HepG2 (cell line): Measurements from ENCODE around the gene ASH1L. TPM values are rescaled to one million over a fixed set of nuclear protein-coding genes. Genes with fewer than 3 reads are reported as not detected.

Experiments
- AGO1 ChIP-seq: fragments of 200-400 bp; formaldehyde crosslinking; IDR thresholded peaks from 2 replicates; pipeline ENCODE4 v1.6.1; 2017; ENCODE audit warnings: mild to moderate bottlenecking, low read depth, low read length, moderate library complexity; ENCODE audit not compliant: poor library complexity, severe bottlenecking
- BATF2 ChIP-seq: sonication (generic); formaldehyde crosslinking; IDR thresholded peaks from 2 replicates; pipeline ENCODE4 v1.8.0; 2022; ENCODE audit warnings: mild to moderate bottlenecking, missing genetic modification reagents, moderate library complexity
- HDAC1 ChIP-seq: sonication (generic); formaldehyde crosslinking; IDR thresholded peaks from 2 replicates; pipeline ENCODE4 v1.5.1; 2020; ENCODE audit warnings: mild to moderate bottlenecking, missing genetic modification reagents
- IKZF1 ChIP-seq: fragments of 450-650 bp; IDR thresholded peaks from 2 replicates; pipeline ENCODE4 v1.7.1; 2016
- JDP2 ChIP-seq: sonication (generic); formaldehyde crosslinking; IDR thresholded peaks from 2 replicates; pipeline ENCODE4 v1.8.1; 2022; ENCODE audit warnings: missing genetic modification reagents, borderline replicate concordance
- MED8 ChIP-seq: sonication (generic); formaldehyde crosslinking; IDR thresholded peaks from 2 replicates; pipeline ENCODE4 v1.8.1; 2023; ENCODE audit warnings: mild to moderate bottlenecking, missing genetic modification reagents; ENCODE audit not compliant: insufficient replicate concordance
- MLXIP ChIP-seq: sonication (generic); formaldehyde crosslinking; IDR thresholded peaks from 2 replicates; pipeline ENCODE4 v1.9.0; 2021; ENCODE audit warnings: missing genetic modification reagents, borderline replicate concordance
- MXI1 ChIP-seq: IDR thresholded peaks from 3 replicates; pipeline ENCODE4 v1.6.1; 2012; ENCODE audit warnings: low read depth, low read length, inconsistent platforms, borderline replicate concordance
- PHF20 ChIP-seq: sonication (generic); formaldehyde crosslinking; IDR thresholded peaks from 2 replicates; pipeline ENCODE4 v1.5.0; 2020; ENCODE audit warnings: mild to moderate bottlenecking, missing genetic modification reagents
- RFX1 ChIP-seq: fragments of 450-650 bp; IDR thresholded peaks from 2 replicates; pipeline ENCODE4 v1.6.1; 2017
- SRY ChIP-seq: sonication (generic); formaldehyde crosslinking; IDR thresholded peaks from 2 replicates; pipeline ENCODE4 v1.8.0; 2022; ENCODE audit warnings: mild to moderate bottlenecking, missing genetic modification reagents
- TBX2 ChIP-seq: sonication (generic); formaldehyde crosslinking; IDR thresholded peaks from 2 replicates; pipeline ENCODE4 v1.5.0; 2020; ENCODE audit warnings: missing genetic modification reagents, mild to moderate bottlenecking, borderline replicate concordance
- TEF ChIP-seq: sonication (generic); formaldehyde crosslinking; IDR thresholded peaks from 2 replicates; pipeline ENCODE4 v1.5.0; 2020; ENCODE audit warnings: missing genetic modification reagents
- ZBTB7B ChIP-seq: sonication (generic); formaldehyde crosslinking; IDR thresholded peaks from 2 replicates; pipeline ENCODE4 v1.4.0; 2020; ENCODE audit warnings: missing genetic modification reagents
- ZFP90 ChIP-seq: sonication (generic); formaldehyde crosslinking; IDR thresholded peaks from 2 replicates; pipeline ENCODE4 v1.8.0; 2022; ENCODE audit warnings: missing genetic modification reagents, mild to moderate bottlenecking, inconsistent platforms, borderline replicate concordance
- ZFX ChIP-seq: sonication (generic); formaldehyde crosslinking; IDR thresholded peaks from 2 replicates; pipeline ENCODE4 v1.4.0; 2020; ENCODE audit warnings: mild to moderate bottlenecking, low read depth, missing genetic modification reagents, moderate library complexity
- ZNF414 ChIP-seq: sonication (generic); formaldehyde crosslinking; IDR thresholded peaks from 2 replicates; pipeline ENCODE4 v1.5.0; 2020; ENCODE audit warnings: missing genetic modification reagents
- ZNF609 ChIP-seq: sonication (generic); formaldehyde crosslinking; IDR thresholded peaks from 2 replicates; pipeline ENCODE4 v1.4.0; 2020; ENCODE audit warnings: mild to moderate bottlenecking, missing genetic modification reagents, borderline replicate concordance
- ZNF703 ChIP-seq: sonication (generic); formaldehyde crosslinking; IDR thresholded peaks from 2 replicates; pipeline ENCODE4 v1.5.1; 2020; ENCODE audit warnings: missing genetic modification reagents, mild to moderate bottlenecking, moderate library complexity, borderline replicate concordance
- ZNF850 ChIP-seq: sonication (generic); formaldehyde crosslinking; conservative IDR thresholded peaks from 2 replicates; pipeline ENCODE4 v1.9.0; 2021; ENCODE audit warnings: mild to moderate bottlenecking, missing genetic modification reagents
- polyA plus RNA-seq, 8 experiments: library from polyadenylated mRNA; depleted of rRNA in 3 of 8; stranded (reverse) in 7 of 8; unstranded in 1 of 8; fragments of >200 nt; fragmentation: Illumina TruSeq in 4 of 8; extraction: Trizol in 4 of 8; gene quantifications; 2 replicates each; pipeline versions ENCODE4 v1.2.1 to v1.2.3, GENCODE V29; 2011 to 2016; ENCODE audit warnings: low read depth in 4 of 8, missing spikeins in 1 of 8, mixed read lengths in 1 of 8; ENCODE audit not compliant: insufficient read depth in 1 of 8
- total RNA-seq, 5 experiments: library from RNA; depleted of rRNA; stranded (reverse); fragments of >200 nt; fragmentation: Illumina TruSeq; extraction: Trizol; gene quantifications; 2 replicates each; pipeline ENCODE4 v1.2.3, GENCODE V29; 2016; ENCODE audit warnings: low read depth in 1 of 5

The ASH1L gene
- total and polyA plus RNA-seq, 2 of the 13 experiments (the other 11 are each of a cell fraction or from before 2014, with no cell fraction given), result 10.2 to 15.3 TPM

- TF ChIP-seq ZNF609 (CRISPR knock-in tag) (no peak), IKZF1 (no peak), ZNF703 (CRISPR knock-in tag) (no peak), TBX2 (CRISPR knock-in tag) (no peak), HDAC1 (CRISPR knock-in tag) (peak; percentile 64), AGO1 (no peak), MLXIP (no peak), TEF (CRISPR knock-in tag) (no peak), SRY (CRISPR knock-in tag) (no peak), ZNF850 (CRISPR knock-in tag) (no peak), MXI1 (0 out of 3 replicates have a peak, but pooled peaks have one; percentile 23), MED8 (CRISPR knock-in tag) (peak; percentile 21), RFX1 (no peak), ZFX (CRISPR knock-in tag) (peak; percentile 62), PHF20 (CRISPR knock-in tag) (peak; percentile 37; the same call in 1 of the 2 replicates), ZBTB7B (CRISPR knock-in tag) (no peak), ZNF414 (CRISPR knock-in tag) (no peak), BATF2 (CRISPR knock-in tag) (no peak), ZFP90 (CRISPR knock-in tag) (no peak), JDP2 (CRISPR knock-in tag) (no peak)
Observed at GRCh38 chr1:155305881-155306391, 256.7 kb downstream of the ASH1L start (continued).
